Prostate gland (tissue), 2 donors: ENCODE data around the gene WDR88.

Experiments used
- POLR2A ChIP-seq: fragments of 450-650 bp; IDR thresholded peaks from one replicate; pipeline ENCODE4 v1.6.1; 2016; ENCODE audit warnings: antibody characterized with exemption, mild to moderate bottlenecking
- TF ChIP-seq, protein P1 (sequence below), 4 experiments: fragments of 200-600 bp in 2 of 4; fragments of 450-650 bp in 2 of 4; sonication (generic) in 2 of 4; IDR thresholded peaks; 1 replicate in 3 of 4; 2 replicates in 1 of 4; pipeline ENCODE4 v1.5.1; 2016 to 2019; ENCODE audit warnings: antibody characterized with exemption in 4 of 4, mild to moderate bottlenecking in 2 of 4, moderate library complexity in 2 of 4

GRCh38 chr19:33197591-33198000 lies 65.7 kb downstream of the WDR88 start:
- TF ChIP-seq, protein P1, sequence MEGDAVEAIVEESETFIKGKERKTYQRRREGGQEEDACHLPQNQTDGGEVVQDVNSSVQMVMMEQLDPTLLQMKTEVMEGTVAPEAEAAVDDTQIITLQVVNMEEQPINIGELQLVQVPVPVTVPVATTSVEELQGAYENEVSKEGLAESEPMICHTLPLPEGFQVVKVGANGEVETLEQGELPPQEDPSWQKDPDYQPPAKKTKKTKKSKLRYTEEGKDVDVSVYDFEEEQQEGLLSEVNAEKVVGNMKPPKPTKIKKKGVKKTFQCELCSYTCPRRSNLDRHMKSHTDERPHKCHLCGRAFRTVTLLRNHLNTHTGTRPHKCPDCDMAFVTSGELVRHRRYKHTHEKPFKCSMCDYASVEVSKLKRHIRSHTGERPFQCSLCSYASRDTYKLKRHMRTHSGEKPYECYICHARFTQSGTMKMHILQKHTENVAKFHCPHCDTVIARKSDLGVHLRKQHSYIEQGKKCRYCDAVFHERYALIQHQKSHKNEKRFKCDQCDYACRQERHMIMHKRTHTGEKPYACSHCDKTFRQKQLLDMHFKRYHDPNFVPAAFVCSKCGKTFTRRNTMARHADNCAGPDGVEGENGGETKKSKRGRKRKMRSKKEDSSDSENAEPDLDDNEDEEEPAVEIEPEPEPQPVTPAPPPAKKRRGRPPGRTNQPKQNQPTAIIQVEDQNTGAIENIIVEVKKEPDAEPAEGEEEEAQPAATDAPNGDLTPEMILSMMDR (IDR thresholded peaks at IDR 0.05), result no peak
- TF ChIP-seq POLR2A, result no peak
